H1 (cell line): Measurements from ENCODE around the gene MUC22. TPM values are rescaled to one million over a fixed set of nuclear protein-coding genes. Genes with fewer than 3 reads are reported as not detected.

Source experiments
- CTCF ChIA-PET: fragments of 300-600 bp; sonication (Branson Sonifier 250); formaldehyde crosslinking; loops from one replicate; lab custom pipeline; 2021; ENCODE audit not compliant: partially characterized antibody; lab: Charles Lee
- POLR2A ChIA-PET: fragments of 300-600 bp; sonication (Branson Sonifier 250); formaldehyde crosslinking; loops from one replicate; lab custom pipeline; 2021; ENCODE audit warnings: inconsistent platforms; ENCODE audit not compliant: partially characterized antibody; lab: Charles Lee
- DNase-seq, 2 experiments: peaks; one replicate each; pipeline versions ENCODE4 v3.0.0 to v3.0.0-alpha.2; 2010 to 2022; ENCODE audit warnings: low spot score in 2 of 2, low read depth in 1 of 2, mixed read lengths in 1 of 2
- FAIRE-seq: peaks from 2 replicates; lab custom pipeline; 2011; peaks lifted over from hg19 to GRCh38; lab: Jason Lieb, UNC
- H2AFZ ChIP-seq: 2 replicates; pipeline ENCODE4 v1.8.1; 2012; ENCODE audit warnings: low read length, inconsistent platforms
- H2AK5ac ChIP-seq: 2 replicates; pipeline ENCODE4 v1.6.1; 2013; ENCODE audit warnings: low read depth, low read length
- H2BK120ac ChIP-seq: replicated peaks from 2 replicates; pipeline ENCODE3; 2013; ENCODE audit warnings: low read depth, low read length, inconsistent platforms
- H2BK12ac ChIP-seq: 2 replicates; pipeline ENCODE4 v1.6.1; 2013; ENCODE audit warnings: low read depth, low read length
- H2BK15ac ChIP-seq: 2 replicates; pipeline ENCODE4 v1.6.1; 2013; ENCODE audit warnings: low read length
- H2BK20ac ChIP-seq: 2 replicates; pipeline ENCODE4 v1.6.1; 2013; ENCODE audit warnings: low read length
- H2BK5ac ChIP-seq: 2 replicates; pipeline ENCODE4 v1.6.1; 2013; ENCODE audit warnings: low read depth, low read length
- H3K14ac ChIP-seq: 2 replicates; pipeline ENCODE4 v1.6.1; 2013; ENCODE audit warnings: inconsistent platforms; ENCODE audit not compliant: insufficient read length
- H3K18ac ChIP-seq: 2 replicates; pipeline ENCODE4 v1.6.1; 2013; ENCODE audit warnings: low read length; ENCODE audit errors: extremely low read depth
- H3K23ac ChIP-seq: 2 replicates; pipeline ENCODE4 v1.6.1; 2013; ENCODE audit warnings: inconsistent platforms; ENCODE audit not compliant: insufficient read length
- H3K23me2 ChIP-seq: 2 replicates; pipeline ENCODE4 v1.6.1; 2013; ENCODE audit warnings: low read depth, low read length
- H3K27ac ChIP-seq: 2 replicates; pipeline ENCODE4 v1.6.1; 2011; ENCODE audit warnings: low read depth, low read length, inconsistent platforms
- H3K27me3 ChIP-seq, 4 experiments: replicated peaks in 1 of 4; 1 replicate in 1 of 4; 2 replicates in 3 of 4; pipeline versions ENCODE4 v1.6.1 to v1.8.1; 2011 to 2013; ENCODE audit warnings: low read length in 3 of 4, mild to moderate bottlenecking in 3 of 4, inconsistent platforms in 2 of 4, mixed read lengths in 2 of 4, moderate library complexity in 1 of 4; ENCODE audit not compliant: control insufficient read depth in 3 of 4, insufficient read depth in 3 of 4; ENCODE audit errors: extremely low read depth in 1 of 4
- H3K36me3 ChIP-seq, 4 experiments: 2 replicates each; pipeline versions ENCODE4 v1.6.1 to v1.8.1; 2011 to 2013; ENCODE audit warnings: mild to moderate bottlenecking in 4 of 4, low read length in 3 of 4, moderate library complexity in 2 of 4, control low read depth in 1 of 4, inconsistent platforms in 1 of 4; ENCODE audit not compliant: insufficient read depth in 4 of 4, control insufficient read depth in 2 of 4
- H3K4ac ChIP-seq: replicated peaks from 2 replicates; pipeline ENCODE3; 2013; ENCODE audit warnings: low read length, low read depth, mixed read lengths, inconsistent platforms; ENCODE audit not compliant: insufficient read length
- H3K4me1 ChIP-seq, 4 experiments: replicated peaks in 1 of 4; 1 replicate in 1 of 4; 2 replicates in 3 of 4; pipeline versions ENCODE4 v1.6.1 to v1.8.1; 2011 to 2013; ENCODE audit warnings: low read length in 3 of 4, inconsistent platforms in 2 of 4, mixed read lengths in 1 of 4; ENCODE audit not compliant: insufficient read depth in 4 of 4, control insufficient read depth in 3 of 4
- H3K4me2 ChIP-seq, 2 experiments: 2 replicates each; pipeline versions ENCODE4 v1.6.1 to v1.8.1; 2011 to 2013; ENCODE audit warnings: low read depth in 2 of 2, low read length in 2 of 2, control low read depth in 1 of 2, inconsistent platforms in 1 of 2, mild to moderate bottlenecking in 1 of 2; ENCODE audit not compliant: insufficient read depth in 1 of 2
- H3K4me3 ChIP-seq, 4 experiments: fragments of 200-600, 300-600 bp in 1 of 4; sonication (generic), shearing (Covaris generic), sonication (Bioruptor Twin) in 1 of 4; 2 replicates each; pipeline versions ENCODE4 v1.5.1 to v1.8.1; 2011 to 2016; ENCODE audit warnings: low read length in 4 of 4, low read depth in 3 of 4, control low read depth in 2 of 4, inconsistent platforms in 2 of 4, mild to moderate bottlenecking in 2 of 4, mixed read lengths in 1 of 4, moderate library complexity in 1 of 4; ENCODE audit not compliant: insufficient read depth in 2 of 4; ENCODE audit errors: extremely low read depth in 1 of 4
- H3K56ac ChIP-seq: replicated peaks from 2 replicates; pipeline ENCODE3; 2013; ENCODE audit warnings: low read depth, mild to moderate bottlenecking, mixed read lengths, low read length, inconsistent platforms; ENCODE audit not compliant: insufficient read length
- H3K79me1 ChIP-seq: 2 replicates; pipeline ENCODE4 v1.6.1; 2013; ENCODE audit warnings: low read depth, low read length, control low read depth
- H3K79me2 ChIP-seq, 2 experiments: 2 replicates each; pipeline versions ENCODE4 v1.6.1 to v1.8.1; 2012 to 2013; ENCODE audit warnings: low read length in 2 of 2, mild to moderate bottlenecking in 2 of 2, inconsistent platforms in 1 of 2; ENCODE audit not compliant: insufficient read depth in 2 of 2, control insufficient read depth in 1 of 2
- H3K9ac ChIP-seq, 4 experiments: replicated peaks in 1 of 4; 1 replicate in 1 of 4; 2 replicates in 3 of 4; pipeline versions ENCODE4 v1.6.1 to v1.8.1; 2011 to 2013; ENCODE audit warnings: low read depth in 3 of 4, low read length in 3 of 4, control low read depth in 2 of 4, mild to moderate bottlenecking in 2 of 4, moderate library complexity in 2 of 4, inconsistent platforms in 1 of 4; ENCODE audit errors: extremely low read depth in 1 of 4
- H3K9me3 ChIP-seq, 2 experiments: 2 replicates each; pipeline versions ENCODE4 v1.6.1 to v1.8.1; 2012 to 2013; ENCODE audit warnings: mild to moderate bottlenecking in 2 of 2, moderate library complexity in 2 of 2, control low read depth in 1 of 2, inconsistent platforms in 1 of 2, low read depth in 1 of 2, low read length in 1 of 2, mixed read lengths in 1 of 2; ENCODE audit not compliant: insufficient read depth in 2 of 2
- H4K20me1 ChIP-seq, 2 experiments: replicated peaks in 1 of 2; 2 replicates each; pipeline versions ENCODE3 to v1.8.1; 2011 to 2013; ENCODE audit warnings: inconsistent platforms in 2 of 2, low read length in 2 of 2, mild to moderate bottlenecking in 1 of 2; ENCODE audit not compliant: insufficient read depth in 2 of 2, control insufficient read depth in 1 of 2
- H4K5ac ChIP-seq: 2 replicates; pipeline ENCODE4 v1.6.1; 2013; ENCODE audit warnings: low read length, low read depth, mixed read lengths, inconsistent platforms; ENCODE audit not compliant: insufficient read length
- H4K8ac ChIP-seq: 2 replicates; pipeline ENCODE4 v1.8.0; 2013; ENCODE audit warnings: mild to moderate bottlenecking, moderate library complexity, low read length, inconsistent platforms; ENCODE audit not compliant: insufficient read depth; ENCODE audit errors: extremely low read depth
- H4K91ac ChIP-seq: replicated peaks from 2 replicates; pipeline ENCODE3; 2013; ENCODE audit warnings: low read length, mixed read lengths, inconsistent platforms; ENCODE audit not compliant: insufficient read length
- BACH1 ChIP-seq: IDR thresholded peaks from 2 replicates; pipeline ENCODE4 v1.6.1; 2012; ENCODE audit warnings: low read length, improper control_type of control experiment
- CHD2 ChIP-seq: IDR thresholded peaks from 2 replicates; pipeline ENCODE4 v1.6.1; 2012; ENCODE audit warnings: low read length, improper control_type of control experiment
- CTBP2 ChIP-seq: IDR thresholded peaks from 2 replicates; pipeline ENCODE4 v1.7.0; 2011; ENCODE audit warnings: borderline replicate concordance, mild to moderate bottlenecking, moderate library complexity, mixed read lengths, low read length; ENCODE audit not compliant: insufficient read depth, insufficient read length
- EGR1 ChIP-seq: IDR thresholded peaks from 2 replicates; pipeline ENCODE4 v1.6.1; 2011; ENCODE audit warnings: low read depth, low read length, borderline replicate concordance
- FOSL1 ChIP-seq: IDR thresholded peaks from 2 replicates; pipeline ENCODE4 v1.6.1; 2011; ENCODE audit warnings: mild to moderate bottlenecking, low read depth, low read length, moderate library complexity; ENCODE audit not compliant: insufficient read depth
- GTF2F1 ChIP-seq: IDR thresholded peaks from 2 replicates; pipeline ENCODE4 v1.6.1; 2012; ENCODE audit warnings: low read depth, low read length, improper control_type of control experiment, borderline replicate concordance
- KDM1A ChIP-seq: fragments of 200-600, 300-600 bp; sonication (generic); IDR thresholded peaks from 2 replicates; pipeline ENCODE4 v1.7.1; 2016; ENCODE audit warnings: mild to moderate bottlenecking, low read length, borderline replicate concordance
- NANOG ChIP-seq: IDR thresholded peaks from 2 replicates; pipeline ENCODE4 v1.6.1; 2011; ENCODE audit warnings: low read length, low read depth, mild to moderate bottlenecking, inconsistent platforms; ENCODE audit not compliant: insufficient read depth, poor library complexity, severe bottlenecking
- RBBP5 ChIP-seq: IDR thresholded peaks from 2 replicates; pipeline ENCODE4 v1.7.1; 2012; ENCODE audit warnings: low read depth, mild to moderate bottlenecking, inconsistent platforms, low read length, moderate library complexity, borderline replicate concordance
- RFX5 ChIP-seq: IDR thresholded peaks from 2 replicates; pipeline ENCODE4 v1.6.1; 2011; ENCODE audit warnings: low read depth, low read length, improper control_type of control experiment, borderline replicate concordance
- SIN3A ChIP-seq, 2 experiments: IDR thresholded peaks in 1 of 2; conservative IDR thresholded peaks in 1 of 2; 2 replicates each; pipeline ENCODE4 v1.6.1; 2011 to 2012; ENCODE audit warnings: low read length in 2 of 2, improper control_type of control experiment in 1 of 2, low read depth in 1 of 2, mild to moderate bottlenecking in 1 of 2
- SIX5 ChIP-seq: IDR thresholded peaks from 2 replicates; pipeline ENCODE4 v1.6.1; 2011; ENCODE audit warnings: mild to moderate bottlenecking, low read depth, low read length
- TAF7 ChIP-seq: optimal IDR thresholded peaks from 2 replicates; pipeline ENCODE3; 2011; ENCODE audit warnings: low read depth, mild to moderate bottlenecking, inconsistent platforms, low read length, moderate library complexity, borderline replicate concordance
- WGBS, 2 experiments: shearing (Covaris generic) in 1 of 2; methylation state at CpG; one replicate each; pipeline versions ENCODE4 v1.1.6 to v1.1.7; 2013 to 2015; ENCODE audit warnings: low lambda C conversion rate in 2 of 2, mixed read lengths in 2 of 2, inconsistent platforms in 1 of 2, low coverage in 1 of 2, missing lambda C conversion rate in 1 of 2; ENCODE audit not compliant: insufficient replicate concordance in 2 of 2, insufficient coverage in 1 of 2, insufficient read length in 1 of 2; ENCODE audit errors: extremely low coverage in 1 of 2, missing lambda C conversion rate in 1 of 2; 5-methylcytosine and 5-hydroxymethylcytosine counted together
- polyA plus RNA-seq, 7 experiments: library from polyadenylated mRNA; depleted of rRNA in 3 of 7; stranded (reverse) in 5 of 7; unstranded in 2 of 7; fragments of >200 nt in 5 of 7; fragments of 200-250 nt in 2 of 7; gene quantifications; 1 replicate in 5 of 7; 2 replicates in 1 of 7; 4 replicates in 1 of 7; pipeline versions ENCODE4 v1.2.1 to v1.2.3, GENCODE V29; 2011 to 2013; ENCODE audit warnings: missing spikeins in 2 of 7, mixed read lengths in 2 of 7
- total RNA-seq: library from RNA; stranded (reverse); fragmentation: NEBNext Ultra II Directional; extraction: Animal tissue kit (Norgen Biotek cat#: 25700); gene quantifications from 2 replicates; pipeline ENCODE4 v1.2.1, GENCODE V29; 2021
- TF ChIP-seq, protein P1 (sequence below): IDR thresholded peaks from 2 replicates; pipeline ENCODE4 v1.6.1; 2012; ENCODE audit warnings: inconsistent platforms

Gene MUC22
- total and polyA plus RNA-seq, 2 of the 8 experiments (the other 6 are each of a cell fraction or from before 2014, with no cell fraction given): 0.02 TPM; not detected in 1

GRCh38 chr6:30979141-30979540 is 31.1 kb upstream of the MUC22 start:
- no peak overlapping the region for H4K5ac ChIP-seq
- H2BK12ac ChIP-seq: no peak overlapping the region
- no peak overlapping the region for H3K18ac ChIP-seq
- H3K14ac ChIP-seq: no peak overlapping the region
- H3K9ac ChIP-seq: no peak overlapping the region
- DNase-seq (no peak), FAIRE-seq (no peak)
- H3K79me1 ChIP-seq: no peaks in the 10 kb centered on the region
- no peak overlapping the region for H2BK5ac ChIP-seq
- no peak overlapping the region for H3K4me2 ChIP-seq
- H2AFZ ChIP-seq: no peak overlapping the region
- 94% methylated on average over 1 of the region's 1 CpG; no CpG with 5 or more reads in 1 of the 2 experiments for WGBS, 2 experiments
- H3K23me2 ChIP-seq: no peaks in the 10 kb centered on the region
- no peaks in the 10 kb centered on the region for H3K79me2 ChIP-seq
- POLR2A ChIA-PET: no interaction called here
- no peak overlapping the region for H3K4ac ChIP-seq
- H2AK5ac ChIP-seq: no peak overlapping the region
- H3K36me3 ChIP-seq: no peaks in the 10 kb centered on the region
- H4K20me1 ChIP-seq: no peaks in the 10 kb centered on the region
- H3K56ac ChIP-seq: no peak overlapping the region
- no peak overlapping the region for H2BK20ac ChIP-seq
- no peak overlapping the region for H3K4me3 ChIP-seq
- H3K27me3 ChIP-seq: no peaks in the 10 kb centered on the region
- no peak overlapping the region for H4K91ac ChIP-seq
- H3K23ac ChIP-seq: no peak overlapping the region
- H3K9me3 ChIP-seq: no peaks in the 10 kb centered on the region
- H3K4me1 ChIP-seq: peaks cover 0 to 2% (median 0%) of the 10 kb centered on the region in 4 experiments; a peak in 1 of 7 replicates
- no peak overlapping the region for H4K8ac ChIP-seq
- H2BK15ac ChIP-seq: no peak overlapping the region
- no peak overlapping the region for H3K27ac ChIP-seq
- CTCF ChIA-PET: interaction anchor here (0.5 to 1.4 kb wide), 7 partner anchors 15 to 108 kb away, joined by 3 to 4 read pairs (median 3); no protein-coding TSS in a partner anchor
- no peak overlapping the region for H2BK120ac ChIP-seq
- TF ChIP-seq RBBP5 (no peak), SIX5 (no peak), RFX5 (no peak), NANOG (no peak), BACH1 (no peak), KDM1A (no peak), SIN3A (conservative IDR thresholded peaks at IDR 0.05 in 1 of 2, IDR thresholded peaks at IDR 0.05 in 1 of 2; ENCODE audit: low read depth in 1 of 2, low read length in 2 of 2) (no peak), GTF2F1 (no peak), EGR1 (no peak), FOSL1 (no peak), CTBP2 (no peak), TAF7 (no peak), CHD2 (no peak)
- TF ChIP-seq, protein P1, sequence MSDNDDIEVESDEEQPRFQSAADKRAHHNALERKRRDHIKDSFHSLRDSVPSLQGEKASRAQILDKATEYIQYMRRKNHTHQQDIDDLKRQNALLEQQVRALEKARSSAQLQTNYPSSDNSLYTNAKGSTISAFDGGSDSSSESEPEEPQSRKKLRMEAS: no peak
